Measurements from ENCODE around the gene NLGN1. TPM values are rescaled to one million over a fixed set of nuclear protein-coding genes. Genes with fewer than 3 reads are reported as not detected.
"Not testable (repeated sequence)": the region's sequence is repeated elsewhere in the genome, so short reads cannot be mapped to it uniquely, and the experiment has no call there.

The NLGN1 gene
- total RNA-seq, 3 donors from 2014 or later, result 0.43 to 14.3 (median 2.0) TPM

- H3K9me3 ChIP-seq, result no peaks in the 10 kb centered on the region
- TF ChIP-seq CTCF (IDR thresholded peaks at IDR 0.05), result no peak
- H3K36me3 ChIP-seq (ENCODE audit: low read depth), result no peaks in the 10 kb centered on the region
- DNase-seq (no peak), ATAC-seq (no peak)
- no peak overlapping the region for H3K4me3 ChIP-seq
- intact Hi-C loops (cut with DNase I, micrococcal nuclease), result no loop called here
- H3K4me1 ChIP-seq (ENCODE audit: low read depth), result no peaks in the 10 kb centered on the region
Observed at GRCh38 chr3:173440514-173440913, 43.0 kb downstream of the NLGN1 start.

DNA sequence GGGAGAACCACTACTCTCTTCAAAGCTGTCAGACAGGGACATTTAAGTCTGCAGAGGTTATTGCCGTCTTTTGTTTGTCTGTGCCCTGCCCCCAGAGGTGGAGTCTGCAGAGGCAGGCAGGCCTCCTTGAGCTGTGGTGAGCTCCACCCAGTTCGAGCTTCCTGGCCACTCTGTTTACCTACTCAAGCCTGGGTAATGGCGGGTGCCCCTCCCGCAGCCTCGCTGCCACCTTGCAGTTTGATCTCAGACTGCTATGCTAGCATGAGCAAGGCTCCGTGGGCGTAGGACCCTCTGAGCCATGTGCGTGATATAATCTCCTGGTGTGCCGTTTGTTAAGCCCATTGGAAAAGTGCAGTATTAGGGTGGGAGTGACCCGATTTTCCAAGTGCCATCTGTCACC is 54.0 kb downstream of the NLGN1 start:
- DNase-seq; intact Hi-C loops (cut with DNase I, micrococcal nuclease): not testable (repeated sequence)

DNA sequence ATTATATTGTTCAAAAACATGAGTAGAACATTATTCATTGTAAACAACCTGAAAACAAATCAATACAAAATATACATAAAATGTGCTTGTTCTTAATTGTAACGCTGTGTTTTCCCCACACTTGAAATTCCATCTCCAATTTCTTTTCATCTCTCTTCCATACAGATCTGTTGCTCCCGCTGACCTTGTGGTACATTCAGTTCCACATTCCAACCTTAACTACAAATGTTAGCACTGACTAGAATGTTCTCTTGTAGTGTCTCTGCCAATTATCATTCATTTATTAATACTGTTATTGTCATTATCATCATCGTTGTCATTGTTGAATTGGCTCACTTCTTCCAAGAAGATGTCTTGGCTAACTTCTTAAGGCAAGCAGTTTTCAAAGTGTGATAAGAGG is 65.7 kb downstream of the NLGN1 start:
- no peaks in the 10 kb centered on the region for H3K9me3 ChIP-seq
- no peaks in the 10 kb centered on the region for H3K36me3 ChIP-seq (ENCODE audit: low read depth)
- no peaks in the 10 kb centered on the region for H3K4me1 ChIP-seq (ENCODE audit: low read depth)
- TF ChIP-seq CTCF (IDR thresholded peaks at IDR 0.05), result no peak
- DNase-seq (no peak), ATAC-seq (no peak)
- intact Hi-C loops (cut with DNase I, micrococcal nuclease), result no loop called here
- H3K4me3 ChIP-seq, result no peak overlapping the region

More for the DNA sequence above, 54.0 kb downstream of the NLGN1 start:
- H3K4me1 ChIP-seq (ENCODE audit: low read depth); H3K36me3 ChIP-seq (ENCODE audit: low read depth); H3K4me3 ChIP-seq; H3K9me3 ChIP-seq; ATAC-seq: not testable (repeated sequence)

GRCh38 chr3:173465112-173465511 is 67.6 kb downstream of the NLGN1 start:
- no peak for ATAC-seq
- Histone ChIP-seq H3K9me3 (no peaks in the 10 kb centered on the region), H3K4me3 (no peak overlapping the region), H3K4me1 (ENCODE audit: low read depth) (no peaks in the 10 kb centered on the region), H3K36me3 (ENCODE audit: low read depth) (no peaks in the 10 kb centered on the region)
- intact Hi-C loops (cut with DNase I, micrococcal nuclease), result no loop called here
- no peak for DNase-seq
- no peak for TF ChIP-seq CTCF (IDR thresholded peaks at IDR 0.05)

DNA sequence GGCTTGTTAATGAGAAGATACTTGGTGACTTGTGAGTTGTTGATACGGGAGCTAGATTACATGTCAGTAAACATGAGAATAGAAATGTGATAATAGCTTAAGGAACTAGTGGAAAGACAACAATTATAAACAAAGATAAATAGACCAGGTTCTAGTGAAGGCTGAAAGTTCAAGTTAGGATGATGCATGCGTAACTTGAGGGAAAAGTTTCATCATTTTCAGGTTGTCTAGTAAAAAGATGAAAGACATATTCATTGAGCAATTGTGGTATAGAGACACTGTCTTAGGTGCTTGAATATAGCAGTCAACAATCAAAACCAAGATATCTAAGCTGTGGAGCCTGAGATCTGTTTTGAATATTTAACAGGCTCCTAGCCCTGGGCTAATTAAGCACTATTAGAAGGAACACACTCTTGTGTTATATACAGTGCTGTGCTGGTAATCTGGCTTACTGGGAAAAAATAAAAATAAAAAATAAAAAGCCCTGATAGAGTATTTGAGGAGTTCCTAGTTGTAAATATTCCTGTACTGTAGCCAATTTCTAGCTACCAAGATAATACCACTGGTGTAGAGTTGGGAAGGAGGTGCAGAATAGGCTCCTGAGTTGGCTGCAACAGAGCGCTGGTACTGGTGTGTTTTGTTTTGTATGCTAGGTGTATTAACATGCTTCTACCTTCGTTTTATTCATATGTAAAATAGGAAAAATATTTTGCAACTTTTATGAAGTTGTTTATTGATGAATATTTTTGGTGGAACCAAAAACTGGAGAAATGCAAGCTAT is 68.5 kb downstream of the NLGN1 start:
- ATAC-seq (no peak), DNase-seq (no peak)
- Histone ChIP-seq H3K4me1 (ENCODE audit: low read depth) (no peaks in the 10 kb centered on the region), H3K9me3 (no peaks in the 10 kb centered on the region), H3K36me3 (ENCODE audit: low read depth) (no peaks in the 10 kb centered on the region), H3K4me3 (no peak overlapping the region)
- intact Hi-C loops (cut with DNase I, micrococcal nuclease), result no loop called here
- TF ChIP-seq CTCF (IDR thresholded peaks at IDR 0.05), result no peak

GRCh38 chr3:173467501-173467900 is 70.0 kb downstream of the NLGN1 start:
- intact Hi-C loops (cut with DNase I, micrococcal nuclease), result no loop called here
- no peak for DNase-seq
- no peak for TF ChIP-seq CTCF (IDR thresholded peaks at IDR 0.05)
- Histone ChIP-seq H3K4me3 (no peak overlapping the region), H3K9me3 (no peaks in the 10 kb centered on the region), H3K36me3 (ENCODE audit: low read depth) (no peaks in the 10 kb centered on the region), H3K4me1 (ENCODE audit: low read depth) (no peaks in the 10 kb centered on the region)
- no peak for ATAC-seq
